PFSK-1 (cell line): ENCODE data around the gene RPH3AL.

Experiments used
- POLR2AphosphoS5 ChIP-seq: IDR thresholded peaks from 2 replicates; pipeline ENCODE4 v1.6.1; 2012; ENCODE audit warnings: low read depth, mild to moderate bottlenecking, control low read depth, low read length, moderate library complexity
- SIN3A ChIP-seq: IDR thresholded peaks from 2 replicates; pipeline ENCODE4 v1.6.1; 2012; ENCODE audit warnings: mild to moderate bottlenecking, low read length, moderate library complexity, borderline replicate concordance; ENCODE audit not compliant: insufficient read depth

DNA sequence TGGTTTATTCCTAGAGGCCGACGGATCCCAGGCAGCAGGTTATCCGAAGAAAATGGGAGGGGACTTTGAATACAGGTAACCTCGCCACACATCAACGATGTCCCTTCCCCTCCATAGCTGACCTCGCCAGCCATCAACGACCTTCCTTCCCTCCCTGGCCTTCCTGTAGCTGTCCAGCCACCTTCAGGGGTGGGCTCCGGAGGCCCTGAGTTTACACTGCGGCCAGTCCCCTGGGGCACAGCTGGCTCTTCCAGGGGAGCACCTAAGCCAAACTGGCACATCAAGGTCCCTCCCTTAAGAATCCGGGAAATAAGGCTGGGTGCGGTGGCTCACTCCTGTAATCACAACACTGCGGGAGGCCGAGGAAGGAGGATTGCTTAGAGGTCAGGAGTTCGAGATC, 10.1 kb upstream of the RPH3AL start:
- TF ChIP-seq SIN3A (no peak), POLR2AphosphoS5 (no peak)
